ENCODE results near the gene SIK2. TPM values are rescaled to one million over a fixed set of nuclear protein-coding genes. Genes with fewer than 3 reads are reported as not detected.

Gene SIK2
- total and polyA plus RNA-seq, 10 donors, result 1.7 to 23.8 (median 14.9) TPM

- Histone ChIP-seq H3K27ac (peak overlapping the region in 5 of 8 donors; percentile 19 to 85 (median 77)), H3K9me3 (no peaks in the 10 kb centered on the region), H3K36me3 (peaks cover 0 to 38% (median 12%) of the 10 kb centered on the region in 6 donors), H3K4me3 (no peak overlapping the region), H3K4me1 (peaks cover 0 to 44% (median 12%) of the 10 kb centered on the region in 6 donors), H3K27me3 (replicated peaks in 1 of 7) (no peaks in the 10 kb centered on the region)
- TF ChIP-seq POLR2A (IDR thresholded peaks at IDR 0.05), result no peak
- TF ChIP-seq CTCF (IDR thresholded peaks at IDR 0.05 in 8 of 11, conservative IDR thresholded peaks at IDR 0.05 in 3 of 11), result no peak
- peak in 2 of 3 donors; percentile 52 to 61 for TF ChIP-seq POLR2AphosphoS5 (IDR thresholded peaks at IDR 0.05)
- WGBS, 5 donors, result 91 to 94% (median 91%) methylated on average over 21 to 22 of the region's 22 CpGs
- intact Hi-C loops (cut with DNase I; ENCODE audit: low total_unique reads), result no loop called here
- DNase-seq, result peak; percentile 68
Observed at GRCh38 chr11:111730871-111731591, 128.8 kb downstream of the SIK2 start.

DNA sequence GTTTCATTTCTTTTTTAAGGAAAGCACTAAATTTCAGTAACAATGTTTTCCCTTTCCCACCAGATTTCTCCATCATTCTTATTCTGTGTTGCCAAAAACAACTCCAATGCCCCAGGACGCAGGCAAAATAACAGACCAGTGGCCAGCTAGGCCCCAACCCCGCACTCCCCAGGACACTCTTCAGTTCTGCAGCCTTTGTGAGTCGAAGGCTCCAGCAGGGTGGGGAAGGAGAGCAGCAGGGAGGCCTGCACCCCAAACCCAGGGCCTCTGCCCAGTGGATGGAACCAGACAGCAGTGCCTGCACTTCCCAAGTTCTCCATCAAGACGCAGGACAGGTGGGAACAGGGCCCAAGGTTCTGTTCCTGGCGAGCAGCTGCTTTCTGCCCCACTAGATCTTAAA lies 129.6 kb downstream of the SIK2 start:
- H3K4me1 ChIP-seq, result peaks cover 0 to 47% (median 15%) of the 10 kb centered on the region in 6 donors
- H3K27me3 ChIP-seq (replicated peaks in 1 of 7), result no peaks in the 10 kb centered on the region
- peak; percentile 50 for DNase-seq
- TF ChIP-seq POLR2AphosphoS5 (IDR thresholded peaks at IDR 0.05) (peak in 1 of 3 donors; percentile 8), POLR2A (IDR thresholded peaks at IDR 0.05) (no peak), CTCF (IDR thresholded peaks at IDR 0.05 in 8 of 11, conservative IDR thresholded peaks at IDR 0.05 in 3 of 11) (no peak)
- peak overlapping the region in 4 of 8 donors; percentile 77 to 85 (median 81) for H3K27ac ChIP-seq
- peaks cover 0 to 30% (median 4%) of the 10 kb centered on the region in 6 donors for H3K36me3 ChIP-seq
- no peaks in the 10 kb centered on the region for H3K9me3 ChIP-seq
- intact Hi-C loops (cut with DNase I; ENCODE audit: low total_unique reads), result no loop called here
- H3K4me3 ChIP-seq, result no peak overlapping the region
- 89 to 96% (median 95%) methylated on average over 5 of the region's 5 CpGs for WGBS, 5 donors

DNA sequence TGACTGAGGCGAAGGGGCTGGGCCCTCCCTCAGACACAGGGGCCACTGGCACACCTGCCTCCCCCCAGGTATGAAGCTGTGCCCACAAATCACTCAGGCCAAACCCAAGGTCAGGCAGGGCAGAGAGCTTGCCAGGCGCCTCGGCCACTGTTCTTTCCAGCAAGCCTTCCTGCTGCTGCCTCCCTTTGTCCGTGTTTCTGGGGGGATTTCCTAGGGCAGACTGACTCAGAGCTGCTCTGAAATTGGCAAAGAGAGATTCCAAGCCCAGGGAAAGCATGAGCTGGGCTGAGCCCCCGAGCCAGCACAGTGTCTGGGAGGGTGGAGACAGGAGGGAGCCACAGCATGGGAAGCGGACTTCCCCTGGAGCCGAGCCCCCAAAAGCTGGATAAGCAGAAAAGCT lies 130.8 kb downstream of the SIK2 start:
- Histone ChIP-seq H3K4me1 (peaks cover 0 to 59% (median 21%) of the 10 kb centered on the region in 6 donors), H3K27ac (peak overlapping the region in 7 of 8 donors; percentile 62 to 85 (median 77)), H3K9me3 (no peaks in the 10 kb centered on the region), H3K36me3 (peaks cover 0 to 29% (median 0%) of the 10 kb centered on the region in 6 donors), H3K4me3 (no peak overlapping the region), H3K27me3 (replicated peaks in 1 of 7) (no peaks in the 10 kb centered on the region)
- WGBS, 5 donors, result 69 to 87% (median 73%) methylated on average over 7 of the region's 7 CpGs
- peak; percentile 50 for DNase-seq
- no peak for TF ChIP-seq CTCF (IDR thresholded peaks at IDR 0.05 in 8 of 11, conservative IDR thresholded peaks at IDR 0.05 in 3 of 11)
- peak in 2 of 3 donors; percentile 2 to 33 for TF ChIP-seq POLR2AphosphoS5 (IDR thresholded peaks at IDR 0.05)
- intact Hi-C loops (cut with DNase I; ENCODE audit: low total_unique reads), result no loop called here

- 79 to 93% (median 87%) methylated on average over 8 to 9 of the region's 9 CpGs for WGBS, 5 donors
- TF ChIP-seq POLR2A (IDR thresholded peaks at IDR 0.05) (no peak), POLR2AphosphoS5 (IDR thresholded peaks at IDR 0.05) (peak in 2 of 3 donors; percentile 7 to 38)
- peaks cover 0 to 61% (median 21%) of the 10 kb centered on the region in 6 donors for H3K4me1 ChIP-seq
- H3K27ac ChIP-seq, result peak overlapping the region in 7 of 8 donors; percentile 62 to 85 (median 77)
- H3K9me3 ChIP-seq, result no peaks in the 10 kb centered on the region
- no peaks in the 10 kb centered on the region for H3K27me3 ChIP-seq (replicated peaks in 1 of 7)
- no peak overlapping the region for H3K4me3 ChIP-seq
- intact Hi-C loops (cut with DNase I; ENCODE audit: low total_unique reads), result no loop called here
- peaks cover 0 to 29% (median 0%) of the 10 kb centered on the region in 6 donors for H3K36me3 ChIP-seq
- DNase-seq, result peak; percentile 64
Observed at GRCh38 chr11:111733611-111734088, 131.4 kb downstream of the SIK2 start.

All from spleen (tissue), 11 donors.